RWPE1 (cell line): ENCODE data around the gene LYSET.

ENCODE experiments used
- CTCF ChIA-PET: fragments of 350-600 bp; sonication (Branson Sonifier 250); formaldehyde crosslinking; extraction: SDS; loops from one replicate; lab custom pipeline; 2021; lab: Yijun Ruan, JAX
- POLR2A ChIA-PET: fragments of 400-600 bp; formaldehyde crosslinking; extraction: SDS; loops from one replicate; lab custom pipeline; 2020; ENCODE audit warnings: antibody characterized with exemption; ENCODE audit not compliant: low non-redundant PET; lab: Yijun Ruan, JAX
- DNase-seq: peaks from one replicate; pipeline ENCODE4 v3.0.0; 2012; ENCODE audit warnings: low spot score
- H3K27ac ChIP-seq: fragments of 450-650 bp; 2 replicates; pipeline ENCODE4 v1.5.1; 2017
- CTCF ChIP-seq: fragments of 450-650 bp; conservative IDR thresholded peaks from 2 replicates; pipeline ENCODE4 v1.5.1; 2017; ENCODE audit warnings: low read depth, mild to moderate bottlenecking

LYSET gene

GRCh38 chr14:93186956-93187355 lies 1.8 kb downstream of the LYSET start:
- TF ChIP-seq CTCF, result no peak
- no peak overlapping the region for H3K27ac ChIP-seq
- POLR2A ChIA-PET, result no interaction called here
- CTCF ChIA-PET, result interaction anchor here (0.6 kb wide), 1 partner anchor 72 kb away, joined by 3 read pairs; no protein-coding TSS in a partner anchor
- no peak for DNase-seq

GRCh38 chr14:93195316-93195999 lies 10.3 kb downstream of the LYSET start:
- CTCF ChIA-PET, result interaction anchor here (0.5 to 0.7 kb wide), 3 partner anchors 92 to 593 kb away, joined by 3 to 5 read pairs (median 5); partner anchors contain the start of gene PRIMA1
- POLR2A ChIA-PET, result no interaction called here
- H3K27ac ChIP-seq, result no peak overlapping the region
- DNase-seq, result no peak
- TF ChIP-seq CTCF, result no peak

GRCh38 chr14:93199031-93199430 lies 13.9 kb downstream of the LYSET start:
- ChIA-PET CTCF (interaction anchor here (0.6 kb wide), 1 partner anchor 78 kb away, joined by 4 read pairs; no protein-coding TSS in a partner anchor), POLR2A (no interaction called here)
- TF ChIP-seq CTCF, result no peak
- no peak for DNase-seq
- H3K27ac ChIP-seq, result no peak overlapping the region

GRCh38 chr14:93200553-93200952 lies 15.4 kb downstream of the LYSET start:
- no peak for DNase-seq
- TF ChIP-seq CTCF, result no peak
- ChIA-PET CTCF (interaction anchor here (0.7 kb wide), 1 partner anchor 301 kb away, joined by 3 read pairs; no protein-coding TSS in a partner anchor), POLR2A (no interaction called here)
- no peak overlapping the region for H3K27ac ChIP-seq

- ChIA-PET POLR2A (no interaction called here), CTCF (no interaction called here)
- peak overlapping the region; percentile 48 for H3K27ac ChIP-seq
- DNase-seq, result no peak
- TF ChIP-seq CTCF, result no peak
Measured at GRCh38 chr14:93201155-93201704, 16.1 kb downstream of the LYSET start.

GRCh38 chr14:93206793-93207467 lies 21.8 kb downstream of the LYSET start, which contains the start of the genes GON7 and UBR7:
GON7 (minus strand) TSS chr14:93207065; CDS start chr14:93207037, 28 bp downstream.
UBR7 (plus strand) TSS chr14:93207256; CDS start chr14:93207292, 36 bp downstream.
- TF ChIP-seq CTCF, result no peak; the same call in 1 of the 2 replicates
- ChIA-PET POLR2A (interaction anchor here (1.0 to 1.5 kb wide), 2 partner anchors 22 to 24 kb away, joined by 4 to 6 read pairs; partner anchors contain the start of genes LYSET and MOAP1), CTCF (interaction anchor here (0.6 to 0.7 kb wide), 2 partner anchors 116 to 339 kb away, joined by 3 read pairs; no protein-coding TSS in a partner anchor)
- DNase-seq, result peak; percentile 96
- peak within 1 kb of the TSS; percentile 90 for H3K27ac ChIP-seq
